Measurements from ENCODE around the gene SEMA6D.

Gene SEMA6D

DNA sequence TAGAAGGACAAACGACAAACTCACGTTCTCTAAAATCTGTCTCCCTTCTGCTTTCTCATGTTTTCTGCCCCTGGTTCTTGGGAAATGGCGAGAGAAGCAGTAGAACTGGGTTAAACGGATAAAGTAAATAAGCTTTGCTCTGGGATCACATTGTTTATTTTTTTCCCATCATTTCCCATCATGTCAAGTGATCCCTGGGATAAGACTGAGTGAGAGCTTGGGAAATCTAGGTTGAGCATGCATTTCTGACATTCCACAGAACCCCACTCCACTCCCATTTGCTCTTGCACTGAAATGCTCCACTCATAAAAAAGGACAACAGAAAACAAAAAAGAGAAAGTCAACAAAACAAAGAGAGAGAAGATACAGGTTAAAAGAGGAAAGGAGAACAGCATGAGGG lies 69.1 kb downstream of the SEMA6D start:
- DNase-seq (ENCODE audit: low read depth in 2 of 2), result no peak

- DNase-seq (ENCODE audit: low read depth in 2 of 2), result no peak
These were observed 70.6 kb downstream of the SEMA6D start for GRCh38 chr15:47787875-47788274.

- DNase-seq (ENCODE audit: low read depth in 2 of 2), result no peak
These were observed 71.4 kb downstream of the SEMA6D start for GRCh38 chr15:47788685-47789084.

GRCh38 chr15:47791161-47791560 lies 73.9 kb downstream of the SEMA6D start:
- no peak for DNase-seq (ENCODE audit: low read depth in 2 of 2)

DNA sequence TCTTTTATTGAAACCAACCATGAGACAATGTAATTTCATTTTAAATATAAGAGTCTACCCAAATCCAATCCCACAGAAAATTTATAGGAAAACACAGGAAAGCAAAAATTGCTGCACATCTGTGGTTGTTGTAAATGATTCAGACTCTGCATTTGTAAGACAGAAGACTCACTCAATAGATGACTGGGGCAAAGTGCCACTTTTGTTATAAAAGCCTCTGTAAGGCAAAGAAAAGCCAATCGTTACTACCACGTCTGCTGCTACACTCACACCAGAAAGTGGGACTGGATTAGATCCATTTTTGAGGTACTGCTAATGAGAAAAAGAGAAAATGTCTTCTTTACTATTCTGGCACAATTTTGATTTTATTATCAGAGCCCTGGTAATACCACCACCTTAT lies 74.9 kb downstream of the SEMA6D start:
- no peak for DNase-seq (ENCODE audit: low read depth in 2 of 2)

GRCh38 chr15:47794252-47794914 lies 77.1 kb downstream of the SEMA6D start:
- no peak for DNase-seq (ENCODE audit: low read depth in 2 of 2)

GRCh38 chr15:47795864-47796263 lies 78.6 kb downstream of the SEMA6D start:
- DNase-seq (ENCODE audit: low read depth in 2 of 2), result no peak

GRCh38 chr15:47796339-47796738 lies 79.0 kb downstream of the SEMA6D start:
- DNase-seq (ENCODE audit: low read depth in 2 of 2), result no peak

DNA sequence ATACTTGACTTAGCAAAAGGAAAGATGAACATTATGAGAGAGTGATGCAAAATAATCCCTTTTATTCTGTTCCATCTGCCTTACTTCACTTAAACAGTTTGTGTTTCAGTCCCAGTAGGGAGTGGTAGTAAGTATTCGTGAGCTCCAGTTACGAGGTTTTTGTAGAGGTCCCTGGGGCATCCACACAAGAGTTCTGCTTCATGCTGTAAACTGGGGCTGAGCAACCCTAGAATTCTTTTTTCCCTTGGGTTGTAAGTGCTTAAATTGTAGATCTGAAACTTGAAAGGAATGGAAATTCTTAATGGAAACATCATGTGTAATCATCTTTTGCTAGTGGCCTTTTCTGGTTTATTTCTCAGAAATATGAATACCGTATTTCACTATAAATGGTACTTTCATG lies 79.5 kb downstream of the SEMA6D start:
- DNase-seq (ENCODE audit: low read depth in 2 of 2), result no peak

DNA sequence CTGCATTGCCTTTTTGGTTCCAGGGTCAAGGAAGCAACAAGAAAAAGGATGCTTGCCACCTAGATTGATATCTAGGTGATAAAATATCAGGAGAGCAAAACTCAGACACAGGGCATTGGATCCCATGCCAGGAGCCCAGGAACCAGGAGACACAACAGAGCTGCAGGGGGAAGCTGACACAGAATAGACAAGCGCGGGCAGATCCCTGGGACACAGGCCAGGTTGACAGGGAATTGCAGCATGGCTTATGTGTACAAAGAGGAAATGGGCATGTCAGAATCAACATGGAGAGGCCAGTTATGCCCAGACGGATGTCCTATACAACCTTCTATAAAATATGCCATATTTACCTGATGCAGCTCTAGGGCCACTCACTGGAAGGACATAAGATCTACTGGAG lies 84.2 kb downstream of the SEMA6D start:
- no peak for DNase-seq (ENCODE audit: low read depth in 2 of 2)

DNA sequence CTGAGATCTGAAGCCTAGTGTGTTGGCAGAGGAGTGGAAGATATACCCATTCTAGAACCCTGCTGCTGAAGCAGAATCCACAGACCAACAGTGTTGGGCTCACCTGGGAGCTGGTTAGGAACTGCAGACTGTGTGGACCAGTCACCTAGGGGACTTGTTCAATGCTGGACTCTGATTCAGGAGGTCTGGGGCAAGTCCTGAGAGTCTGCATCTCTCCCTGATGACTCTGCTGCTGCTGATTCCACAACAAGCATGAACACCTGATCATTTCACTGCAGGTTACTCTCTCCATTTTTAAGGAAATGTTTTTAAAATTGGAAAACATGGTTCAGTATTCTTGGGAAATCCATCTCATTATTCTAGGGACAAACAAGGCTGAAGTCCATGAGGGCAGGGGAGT lies 84.9 kb downstream of the SEMA6D start:
- no peak for DNase-seq (ENCODE audit: low read depth in 2 of 2)

DNA sequence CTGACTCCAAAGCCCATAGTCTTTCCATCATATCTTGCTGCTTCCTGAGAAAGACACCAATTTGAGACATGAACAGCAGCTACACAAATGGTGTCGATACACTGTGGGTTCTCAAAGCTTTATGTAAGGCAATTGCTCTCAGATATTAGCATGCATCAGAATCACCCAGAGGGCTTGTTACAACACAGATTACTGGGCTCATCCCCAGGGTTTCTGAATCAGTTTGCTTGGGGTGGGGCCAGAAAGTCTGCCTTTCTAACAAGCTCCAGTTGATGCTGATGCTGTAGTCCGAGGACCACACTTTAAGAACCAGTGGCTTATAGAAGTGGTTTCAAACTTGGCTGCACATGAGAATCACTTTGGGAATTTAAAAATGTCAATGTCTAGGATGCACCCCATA lies 86.5 kb downstream of the SEMA6D start:
- no peak for DNase-seq (ENCODE audit: low read depth in 2 of 2)

- no peak for DNase-seq (ENCODE audit: low read depth in 2 of 2)
These were observed 87.4 kb downstream of the SEMA6D start for GRCh38 chr15:47804733-47805132.

DNA sequence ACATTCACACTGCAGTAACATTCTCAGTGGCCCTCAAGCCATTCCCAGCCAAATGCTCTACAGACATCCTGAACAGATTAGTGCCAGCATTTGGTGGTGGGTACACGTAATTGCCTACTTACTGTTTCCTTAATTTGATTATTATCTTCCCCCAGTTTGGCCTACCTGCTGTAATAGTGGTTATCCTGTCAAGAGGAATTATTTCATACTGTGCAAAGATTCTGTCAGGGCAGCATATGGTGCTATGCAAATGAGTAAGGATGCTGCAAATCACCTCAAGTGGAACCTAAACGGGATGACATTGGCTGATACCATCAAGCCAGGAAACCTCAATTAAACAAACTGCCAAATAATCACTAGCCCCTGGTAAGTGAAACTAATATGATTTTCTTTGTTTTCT lies 88.7 kb downstream of the SEMA6D start:
- DNase-seq (ENCODE audit: low read depth in 2 of 2), result no peak

DNA sequence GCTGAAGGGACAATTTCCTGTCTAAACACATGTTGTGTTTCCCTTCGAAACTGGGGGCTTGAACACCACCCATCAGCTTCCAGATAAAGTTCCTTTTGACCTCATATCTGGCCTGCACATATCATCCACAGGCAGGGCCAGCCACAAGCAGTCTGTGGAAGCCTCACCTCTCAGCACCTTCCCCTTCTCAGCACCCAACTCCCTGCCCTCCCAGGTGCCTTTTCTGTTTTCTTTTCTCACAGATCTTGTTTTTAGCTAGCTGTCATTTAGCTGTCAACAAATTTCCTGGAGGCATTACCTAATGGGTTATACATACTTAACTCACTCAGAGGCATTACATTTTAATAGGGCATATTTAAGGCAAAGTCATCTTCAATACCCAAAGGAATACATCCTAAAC lies 93.9 kb downstream of the SEMA6D start:
- no peak for DNase-seq (ENCODE audit: low read depth in 2 of 2)

GRCh38 chr15:47812470-47812999 lies 95.2 kb downstream of the SEMA6D start:
- DNase-seq (ENCODE audit: low read depth in 2 of 2), result no peak

GRCh38 chr15:47813748-47814384 lies 96.6 kb downstream of the SEMA6D start:
- DNase-seq (ENCODE audit: low read depth in 2 of 2), result no peak

GRCh38 chr15:47814620-47815019 lies 97.3 kb downstream of the SEMA6D start:
- DNase-seq (ENCODE audit: low read depth in 2 of 2), result no peak

DNA sequence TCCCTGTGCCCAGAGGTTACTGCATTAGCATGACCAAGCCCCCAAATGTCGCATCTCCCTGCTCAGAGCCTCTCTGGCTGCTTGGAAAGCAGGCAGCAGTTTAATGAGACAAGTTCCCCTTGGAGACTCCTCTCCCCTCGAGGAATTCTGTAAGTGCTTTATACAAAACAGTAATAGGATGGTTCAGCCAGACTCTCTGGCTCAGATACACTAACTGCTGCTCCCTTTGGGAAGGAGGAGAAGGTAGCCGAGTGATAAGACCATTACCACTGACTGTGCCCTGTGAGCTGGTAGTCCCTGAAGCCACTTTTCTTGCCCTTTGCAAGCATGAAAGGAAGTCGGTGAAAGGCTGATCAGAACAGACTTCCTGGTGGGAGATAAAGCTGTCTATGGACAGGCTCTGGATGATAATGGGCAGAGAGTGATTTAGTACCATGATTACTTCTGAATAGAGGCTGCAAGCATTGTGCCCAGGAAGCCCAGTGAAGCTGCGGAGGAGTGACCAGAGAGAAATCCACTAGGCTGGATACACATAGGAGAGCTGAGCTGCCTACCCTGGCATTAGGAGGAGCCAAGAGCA lies 100.8 kb downstream of the SEMA6D start:
- DNase-seq (ENCODE audit: low read depth in 2 of 2), result no peak

DNA sequence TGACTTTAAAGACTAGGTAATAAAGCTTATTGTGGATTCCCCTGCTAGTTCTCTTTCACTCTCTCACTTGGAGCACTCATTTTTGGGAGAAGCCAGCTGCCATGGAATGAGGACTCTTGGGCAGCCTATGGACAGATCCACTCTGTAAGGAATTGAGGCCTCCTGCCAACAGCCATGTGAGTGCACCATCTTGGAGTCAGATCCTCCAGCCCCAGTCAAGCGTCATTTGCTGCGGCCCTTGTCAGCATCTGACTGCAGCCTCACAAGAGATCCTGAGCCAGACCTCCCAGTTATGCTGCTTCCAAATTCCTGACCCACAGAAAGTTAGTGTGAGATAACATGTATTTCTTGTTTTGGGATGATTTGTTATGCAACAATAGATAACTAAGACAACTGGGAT lies 101.9 kb downstream of the SEMA6D start:
- DNase-seq (ENCODE audit: low read depth in 2 of 2), result no peak

DNA sequence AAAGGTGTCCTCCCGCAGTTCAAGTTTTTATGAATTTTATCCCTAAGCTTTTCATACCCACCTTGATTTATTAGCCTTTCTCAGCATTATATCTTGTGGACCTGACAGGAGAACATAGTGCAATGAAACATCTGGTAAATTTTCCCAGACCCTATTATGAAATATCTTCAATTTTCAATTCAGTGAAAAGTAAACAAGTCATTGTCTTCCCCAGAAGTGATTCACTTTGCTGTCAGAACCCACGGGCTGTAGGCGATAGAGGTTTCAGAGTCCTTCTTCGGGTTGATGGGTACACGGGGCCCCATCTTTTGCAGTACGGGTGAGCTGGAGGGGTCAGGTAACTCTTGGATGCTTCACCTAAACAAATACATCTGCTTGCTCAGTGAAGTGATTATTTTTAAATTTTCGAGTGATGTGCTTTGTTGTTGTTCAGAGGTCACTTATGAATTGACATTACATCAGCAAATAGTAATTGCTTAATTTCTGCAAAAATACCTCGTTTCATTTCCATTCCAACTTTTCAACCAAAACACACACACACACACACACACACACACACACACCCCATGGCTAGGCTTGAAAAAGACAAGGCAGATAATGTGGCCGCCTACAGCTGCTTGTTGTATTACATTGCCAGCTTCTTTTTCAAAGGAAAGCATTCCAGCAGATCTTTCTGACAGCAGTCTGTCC lies 102.9 kb downstream of the SEMA6D start:
- DNase-seq (ENCODE audit: low read depth in 2 of 2), result no peak

GRCh38 chr15:47820747-47821319 lies 103.5 kb downstream of the SEMA6D start:
- no peak for DNase-seq (ENCODE audit: low read depth in 2 of 2)

Data from stimulated activated CD4-positive, alpha-beta T cell treated with anti-CD3 and anti-CD28 coated beads, Interleukin-12 subunit alpha, Interleukin-12 subunit beta, amount 100 ng/mL, for 24 hours (primary cell).